PFSK-1 (cell line): ENCODE measurements around the gene ATP1A1.

Experiments
- FOXP2 ChIP-seq: optimal IDR thresholded peaks from 2 replicates; pipeline ENCODE3; 2011; ENCODE audit warnings: borderline replicate concordance, control low read depth, inconsistent platforms; ENCODE audit not compliant: insufficient read depth; ENCODE audit errors: extremely low read length, extremely low read depth
- POLR2AphosphoS5 ChIP-seq: IDR thresholded peaks from 2 replicates; pipeline ENCODE4 v1.6.1; 2012; ENCODE audit warnings: low read depth, mild to moderate bottlenecking, control low read depth, low read length, moderate library complexity
- SIN3A ChIP-seq: IDR thresholded peaks from 2 replicates; pipeline ENCODE4 v1.6.1; 2012; ENCODE audit warnings: mild to moderate bottlenecking, low read length, moderate library complexity, borderline replicate concordance; ENCODE audit not compliant: insufficient read depth
- TAF1 ChIP-seq: IDR thresholded peaks from 2 replicates; pipeline ENCODE4 v1.6.1; 2012; ENCODE audit warnings: low read length, control low read depth, borderline replicate concordance; ENCODE audit not compliant: insufficient read depth
- TF ChIP-seq, protein P1 (sequence below), 2 experiments: IDR thresholded peaks; 2 replicates each; pipeline versions ENCODE4 v1.6.1 to v1.8.0; 2011 to 2012; ENCODE audit warnings: low read depth in 2 of 2, low read length in 2 of 2, control low read depth in 1 of 2, inconsistent platforms in 1 of 2, mild to moderate bottlenecking in 1 of 2, moderate library complexity in 1 of 2; ENCODE audit not compliant: insufficient read depth in 1 of 2

ATP1A1 gene

DNA sequence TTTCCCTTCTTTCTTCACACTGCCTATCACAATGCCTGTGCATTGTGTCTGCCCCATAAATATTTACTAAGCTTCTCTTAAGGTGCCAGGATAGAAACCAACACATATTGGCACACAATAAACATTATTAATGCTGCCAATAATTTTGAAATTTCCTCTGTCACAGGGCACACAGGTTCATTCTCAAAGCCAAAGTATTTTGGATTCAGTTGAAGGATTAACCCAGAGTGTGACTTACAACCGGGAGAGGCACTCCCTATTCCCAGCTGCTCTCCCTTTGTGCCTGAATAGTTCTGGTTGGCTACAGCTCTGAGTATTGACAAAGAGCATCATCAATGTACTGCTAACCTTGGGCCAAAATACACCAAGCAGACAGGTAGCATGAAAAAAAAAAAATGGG lies 46.6 kb upstream of the ATP1A1 start:
- TF ChIP-seq, protein P1, sequence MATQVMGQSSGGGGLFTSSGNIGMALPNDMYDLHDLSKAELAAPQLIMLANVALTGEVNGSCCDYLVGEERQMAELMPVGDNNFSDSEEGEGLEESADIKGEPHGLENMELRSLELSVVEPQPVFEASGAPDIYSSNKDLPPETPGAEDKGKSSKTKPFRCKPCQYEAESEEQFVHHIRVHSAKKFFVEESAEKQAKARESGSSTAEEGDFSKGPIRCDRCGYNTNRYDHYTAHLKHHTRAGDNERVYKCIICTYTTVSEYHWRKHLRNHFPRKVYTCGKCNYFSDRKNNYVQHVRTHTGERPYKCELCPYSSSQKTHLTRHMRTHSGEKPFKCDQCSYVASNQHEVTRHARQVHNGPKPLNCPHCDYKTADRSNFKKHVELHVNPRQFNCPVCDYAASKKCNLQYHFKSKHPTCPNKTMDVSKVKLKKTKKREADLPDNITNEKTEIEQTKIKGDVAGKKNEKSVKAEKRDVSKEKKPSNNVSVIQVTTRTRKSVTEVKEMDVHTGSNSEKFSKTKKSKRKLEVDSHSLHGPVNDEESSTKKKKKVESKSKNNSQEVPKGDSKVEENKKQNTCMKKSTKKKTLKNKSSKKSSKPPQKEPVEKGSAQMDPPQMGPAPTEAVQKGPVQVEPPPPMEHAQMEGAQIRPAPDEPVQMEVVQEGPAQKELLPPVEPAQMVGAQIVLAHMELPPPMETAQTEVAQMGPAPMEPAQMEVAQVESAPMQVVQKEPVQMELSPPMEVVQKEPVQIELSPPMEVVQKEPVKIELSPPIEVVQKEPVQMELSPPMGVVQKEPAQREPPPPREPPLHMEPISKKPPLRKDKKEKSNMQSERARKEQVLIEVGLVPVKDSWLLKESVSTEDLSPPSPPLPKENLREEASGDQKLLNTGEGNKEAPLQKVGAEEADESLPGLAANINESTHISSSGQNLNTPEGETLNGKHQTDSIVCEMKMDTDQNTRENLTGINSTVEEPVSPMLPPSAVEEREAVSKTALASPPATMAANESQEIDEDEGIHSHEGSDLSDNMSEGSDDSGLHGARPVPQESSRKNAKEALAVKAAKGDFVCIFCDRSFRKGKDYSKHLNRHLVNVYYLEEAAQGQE (IDR thresholded peaks at IDR 0.05; ENCODE audit: insufficient read depth in 1 of 2, low read depth in 2 of 2, low read length in 2 of 2), result no peak
- TF ChIP-seq POLR2AphosphoS5, result no peak
- TF ChIP-seq TAF1, result no peak
- no peak for TF ChIP-seq FOXP2
- no peak for TF ChIP-seq SIN3A

DNA sequence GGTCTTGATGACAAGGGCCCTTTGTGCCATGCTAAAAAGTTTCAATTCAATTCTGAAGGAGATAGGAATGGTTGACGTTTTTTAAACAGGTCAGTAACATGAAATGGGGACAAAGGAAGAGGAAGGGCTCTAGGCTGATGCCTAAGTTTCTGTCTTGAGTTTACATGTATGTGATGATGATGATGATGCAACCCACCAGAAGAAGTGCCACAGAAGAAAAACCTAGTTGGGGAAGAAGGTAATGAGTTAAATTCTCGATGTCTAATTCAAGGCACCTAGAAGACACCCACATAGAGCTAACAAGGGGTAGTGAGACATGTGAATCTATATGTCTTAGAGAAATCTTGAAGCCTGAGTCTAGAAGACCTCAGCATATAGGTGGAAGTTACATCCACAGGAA lies 44.4 kb upstream of the ATP1A1 start:
- TF ChIP-seq FOXP2 (no peak), SIN3A (no peak), TAF1 (no peak), POLR2AphosphoS5 (no peak)
- TF ChIP-seq, protein P1 (IDR thresholded peaks at IDR 0.05; ENCODE audit: insufficient read depth in 1 of 2, low read depth in 2 of 2, low read length in 2 of 2), result no peak

DNA sequence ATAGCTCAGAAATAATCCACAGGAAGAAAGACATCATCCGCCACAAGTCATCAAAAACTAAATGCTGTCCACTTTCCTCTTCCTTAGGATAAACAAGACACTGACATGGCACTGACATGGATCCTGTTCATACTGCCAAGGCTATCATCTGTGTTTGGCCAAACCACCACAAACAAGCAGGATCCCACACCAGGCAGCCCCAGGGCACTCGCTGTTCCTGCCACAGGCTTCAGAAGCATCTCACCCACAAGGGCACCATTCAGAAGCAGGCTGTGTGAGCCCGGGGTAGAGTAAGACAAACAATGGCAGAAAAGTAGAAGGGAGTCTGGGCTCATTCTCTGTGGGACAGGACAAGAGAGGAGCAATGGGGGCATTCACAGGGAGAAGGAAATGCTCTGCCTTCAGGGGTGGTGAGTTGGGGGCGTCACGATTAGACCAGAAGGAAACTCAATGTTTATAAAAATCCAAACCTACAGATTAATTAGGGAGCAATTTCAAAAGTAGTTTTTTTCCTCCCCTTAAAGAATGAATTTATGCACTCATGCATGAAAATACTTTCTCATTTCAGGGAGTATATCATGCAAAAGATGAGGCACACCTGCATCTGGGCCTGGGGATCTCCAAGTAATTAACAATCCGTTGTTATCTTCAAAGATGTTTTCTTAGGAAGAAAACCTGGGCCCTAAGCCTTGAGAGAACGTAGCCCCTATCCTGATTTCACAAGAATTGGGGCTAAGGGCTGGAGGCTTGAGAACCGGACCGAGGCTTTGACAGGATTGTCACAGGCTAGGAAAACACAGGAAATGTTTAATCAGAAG lies 43.3 kb upstream of the ATP1A1 start:
- TF ChIP-seq FOXP2, result no peak
- no peak for TF ChIP-seq POLR2AphosphoS5
- TF ChIP-seq SIN3A, result no peak
- TF ChIP-seq TAF1, result no peak
- TF ChIP-seq, protein P1 (IDR thresholded peaks at IDR 0.05; ENCODE audit: insufficient read depth in 1 of 2, low read depth in 2 of 2, low read length in 2 of 2), result no peak

DNA sequence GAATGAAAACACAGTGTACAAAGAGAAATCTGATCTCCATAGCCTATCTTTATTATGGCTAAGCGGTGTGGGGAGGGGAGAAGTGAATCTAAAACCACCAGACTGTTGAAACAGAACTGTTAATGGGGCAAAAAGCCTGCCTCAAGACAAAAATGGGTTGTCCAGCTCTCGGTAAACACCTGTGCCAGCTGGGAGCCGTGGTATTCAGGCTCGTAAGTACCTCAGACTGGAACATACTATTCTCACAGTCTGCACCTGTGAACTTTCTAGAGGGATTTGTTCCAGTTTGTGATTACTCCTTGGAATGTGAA lies 42.7 kb upstream of the ATP1A1 start:
- TF ChIP-seq POLR2AphosphoS5 (no peak), TAF1 (no peak), FOXP2 (no peak), SIN3A (no peak)
- TF ChIP-seq, protein P1 (IDR thresholded peaks at IDR 0.05; ENCODE audit: insufficient read depth in 1 of 2, low read depth in 2 of 2, low read length in 2 of 2), result no peak
